CD14-positive monocyte (primary cell): ENCODE measurements around the gene IQSEC3. TPM values are rescaled to one million over a fixed set of nuclear protein-coding genes. Genes with fewer than 3 reads are reported as not detected.
"Not testable (repeated sequence)": the region's sequence is repeated elsewhere in the genome, so short reads cannot be mapped to it uniquely, and the experiment has no call there.

Experiments used
- DNase-seq, 3 donors: peaks; one replicate each; pipeline ENCODE4 v3.0.0-alpha.2; 2011 to 2022
- H2AFZ ChIP-seq: 2 replicates; pipeline ENCODE4 v1.6.0; 2012; ENCODE audit warnings: mild to moderate bottlenecking, low read depth, low read length, inconsistent platforms; ENCODE audit not compliant: insufficient read depth, poor library complexity, severe bottlenecking
- H3K27ac ChIP-seq, 2 donors: 1 replicate in 1 of 2; 2 replicates in 1 of 2; pipeline ENCODE4 v1.5.1; 2012 to 2013; ENCODE audit warnings: low read length in 2 of 2, control low read depth in 1 of 2, inconsistent platforms in 1 of 2, low read depth in 1 of 2, mild to moderate bottlenecking in 1 of 2
- H3K27me3 ChIP-seq, 2 donors: one replicate each; pipeline versions ENCODE4 v1.6.0 to v1.6.1; 2011 to 2013; ENCODE audit warnings: low read length in 2 of 2; ENCODE audit not compliant: control insufficient read depth in 2 of 2, insufficient read depth in 2 of 2
- H3K36me3 ChIP-seq, 2 donors: replicated peaks in 1 of 2; 1 replicate in 1 of 2; 2 replicates in 1 of 2; pipeline versions ENCODE4 v1.5.1 to v1.6.1; 2012 to 2013; ENCODE audit warnings: low read length in 2 of 2, control low read depth in 1 of 2, inconsistent platforms in 1 of 2, mild to moderate bottlenecking in 1 of 2; ENCODE audit not compliant: insufficient read depth in 2 of 2, control insufficient read depth in 1 of 2
- H3K4me1 ChIP-seq, 2 donors: 1 replicate in 1 of 2; 2 replicates in 1 of 2; pipeline versions ENCODE4 v1.5.1 to v1.6.1; 2012 to 2013; ENCODE audit warnings: low read length in 2 of 2, control low read depth in 1 of 2, inconsistent platforms in 1 of 2, mild to moderate bottlenecking in 1 of 2, moderate library complexity in 1 of 2; ENCODE audit not compliant: insufficient read depth in 2 of 2, control insufficient read depth in 1 of 2
- H3K4me2 ChIP-seq: replicated peaks from 2 replicates; pipeline ENCODE3; 2012; ENCODE audit warnings: low read length, moderate library complexity, mild to moderate bottlenecking; ENCODE audit not compliant: poor library complexity, severe bottlenecking; ENCODE audit errors: extremely low read depth
- H3K4me3 ChIP-seq, 3 experiments: fragments of 200-600 bp in 1 of 3; sonication (generic) in 1 of 3; replicated peaks in 1 of 3; 1 replicate in 2 of 3; 2 replicates in 1 of 3; pipeline ENCODE4 v1.5.1; 2011 to 2013; ENCODE audit warnings: low read length in 3 of 3, mild to moderate bottlenecking in 3 of 3, control low read depth in 2 of 3, low read depth in 2 of 3, inconsistent platforms in 1 of 3, moderate library complexity in 1 of 3
- H3K79me2 ChIP-seq: 2 replicates; pipeline ENCODE4 v1.6.0; 2012; ENCODE audit warnings: mild to moderate bottlenecking, control low read depth, inconsistent platforms, low read length, moderate library complexity; ENCODE audit not compliant: insufficient read depth
- H3K9ac ChIP-seq: 2 replicates; pipeline ENCODE4 v1.6.0; 2017; ENCODE audit warnings: low read length, mild to moderate bottlenecking; ENCODE audit not compliant: insufficient read depth, poor library complexity, severe bottlenecking
- H3K9me3 ChIP-seq, 2 donors: replicated peaks in 1 of 2; 1 replicate in 1 of 2; 2 replicates in 1 of 2; pipeline versions ENCODE4 v1.5.1 to v1.6.1; 2012 to 2013; ENCODE audit warnings: low read length in 2 of 2, control low read depth in 1 of 2; ENCODE audit not compliant: control insufficient read depth in 1 of 2, insufficient read depth in 1 of 2
- H4K20me1 ChIP-seq: 2 replicates; pipeline ENCODE4 v1.6.0; 2012; ENCODE audit warnings: mild to moderate bottlenecking, low read length, control low read depth, moderate library complexity; ENCODE audit not compliant: insufficient read depth
- H3K27ac Mint-ChIP-seq, 7 donors: one replicate each; pipeline ENCODE4 v1.8.0; 2020; ENCODE audit warnings: mild to moderate bottlenecking in 7 of 7, mixed read lengths in 7 of 7, moderate library complexity in 6 of 7, inconsistent platforms in 2 of 7
- H3K27me3 Mint-ChIP-seq, 3 donors: one replicate each; pipeline ENCODE4 v1.8.0; 2021 to 2022; ENCODE audit warnings: low read depth in 3 of 3, mild to moderate bottlenecking in 3 of 3, mixed read lengths in 3 of 3, moderate library complexity in 3 of 3, inconsistent platforms in 1 of 3
- H3K36me3 Mint-ChIP-seq, 2 donors: one replicate each; pipeline ENCODE4 v1.8.0; 2020; ENCODE audit warnings: mixed read lengths in 2 of 2, inconsistent platforms in 1 of 2, mild to moderate bottlenecking in 1 of 2
- H3K4me1 Mint-ChIP-seq: one replicate; pipeline ENCODE4 v1.8.0; 2020; ENCODE audit warnings: mild to moderate bottlenecking, mixed read lengths
- H3K4me3 Mint-ChIP-seq, 2 donors: one replicate each; pipeline ENCODE4 v1.8.0; 2020; ENCODE audit warnings: mild to moderate bottlenecking in 2 of 2, mixed read lengths in 2 of 2, moderate library complexity in 1 of 2
- H3K9me3 Mint-ChIP-seq, 7 donors: one replicate each; pipeline ENCODE4 v1.8.0; 2020 to 2022; ENCODE audit warnings: mixed read lengths in 7 of 7, mild to moderate bottlenecking in 6 of 7, moderate library complexity in 6 of 7, inconsistent platforms in 2 of 7
- CTCF ChIP-seq: fragments of 200-600 bp; IDR thresholded peaks from one replicate; pipeline ENCODE4 v1.8.0; 2022; ENCODE audit warnings: antibody characterized with exemption, mild to moderate bottlenecking
- WGBS: methylation state at CpG from one replicate; pipeline ENCODE4 v1.1.5; 2013; ENCODE audit warnings: missing lambda C conversion rate; ENCODE audit not compliant: insufficient coverage; 5-methylcytosine and 5-hydroxymethylcytosine counted together
- intact Hi-C, 2 donors: fragments of 100-400 bp; cut with micrococcal nuclease; formaldehyde crosslinking; loops; one replicate each; pipeline versions ENCODE4 v1.15.0 to v1.15.1; 2023
- polyA plus RNA-seq, 3 donors: library from polyadenylated mRNA; depleted of rRNA in 1 of 3; unstranded in 2 of 3; stranded (reverse) in 1 of 3; fragments of 300-500 nt in 2 of 3; fragments of >200 nt in 1 of 3; fragmentation: Illumina TruSeq in 2 of 3; gene quantifications; 1 replicate in 2 of 3; 2 replicates in 1 of 3; pipeline ENCODE4 v1.2.3, GENCODE V29; 2012 to 2021

Gene IQSEC3
- polyA plus RNA-seq, 3 donors, result not detected

- Mint-ChIP-seq H3K27ac (no peak overlapping the region), H3K4me1 (no peaks in the 10 kb centered on the region), H3K9me3 (peaks cover 2 to 24% (median 5%) of the 10 kb centered on the region in 7 donors), H3K36me3 (no peaks in the 10 kb centered on the region), H3K4me3 (no peak overlapping the region), H3K27me3 (peaks cover 14 to 55% (median 35%) of the 10 kb centered on the region in 3 donors)
- no peaks in the 10 kb centered on the region for H3K9me3 ChIP-seq
- H3K27me3 ChIP-seq, result peaks cover 5 to 30% of the 10 kb centered on the region in 2 donors
- H3K4me3 ChIP-seq, result no peak overlapping the region
- H3K9ac ChIP-seq, result no peak overlapping the region
- DNase-seq, result no peak
- no peak overlapping the region for H2AFZ ChIP-seq
- no peaks in the 10 kb centered on the region for H3K36me3 ChIP-seq
- no peak overlapping the region for H3K4me2 ChIP-seq
- no peaks in the 10 kb centered on the region for H3K4me1 ChIP-seq
- intact Hi-C loops, result no loop called here
- no peak overlapping the region for H3K27ac ChIP-seq
- TF ChIP-seq CTCF, result no peak
- no peaks in the 10 kb centered on the region for H4K20me1 ChIP-seq
- no peaks in the 10 kb centered on the region for H3K79me2 ChIP-seq
Measured at GRCh38 chr12:58832-59231, 7.7 kb upstream of the IQSEC3 start.

- H2AFZ ChIP-seq, H3K4me1 ChIP-seq, H3K36me3 Mint-ChIP-seq, H3K36me3 ChIP-seq, H3K9ac ChIP-seq, H3K4me3 ChIP-seq, DNase-seq, H3K27ac Mint-ChIP-seq, H3K4me1 Mint-ChIP-seq, H3K27ac ChIP-seq, H3K9me3 ChIP-seq, intact Hi-C loops, H3K4me2 ChIP-seq, H4K20me1 ChIP-seq, H3K4me3 Mint-ChIP-seq, H3K79me2 ChIP-seq: not testable (repeated sequence)
- Mint-ChIP-seq H3K9me3 (peaks cover 2 to 24% (median 5%) of the 10 kb centered on the region in 7 donors), H3K27me3 (peaks cover 17 to 48% (median 32%) of the 10 kb centered on the region in 3 donors)
- H3K27me3 ChIP-seq, result peaks cover 0 to 21% of the 10 kb centered on the region in 2 donors
Measured at GRCh38 chr12:61845-62244, 4.7 kb upstream of the IQSEC3 start.

GRCh38 chr12:65491-66063 lies 990 bp upstream of the IQSEC3 start:
- H3K27ac Mint-ChIP-seq, H3K27ac ChIP-seq, H3K4me1 Mint-ChIP-seq, H3K4me3 Mint-ChIP-seq, intact Hi-C loops, H3K4me3 ChIP-seq, H3K27me3 ChIP-seq, DNase-seq, H3K36me3 Mint-ChIP-seq, H3K4me1 ChIP-seq, H4K20me1 ChIP-seq, H3K9me3 ChIP-seq, H3K36me3 ChIP-seq, H3K4me2 ChIP-seq, H3K9ac ChIP-seq, H3K79me2 ChIP-seq, H2AFZ ChIP-seq: not testable (repeated sequence)
- 83% methylated on average over 1 of the region's 4 CpGs for WGBS
- Mint-ChIP-seq H3K9me3 (peaks cover 0 to 11% (median 2%) of the 10 kb centered on the region in 7 donors), H3K27me3 (peaks cover 12 to 29% (median 13%) of the 10 kb centered on the region in 3 donors)

GRCh38 chr12:66782-67504 lies 376 bp downstream of the IQSEC3 start:
- not testable (repeated sequence) for H3K4me3 Mint-ChIP-seq, H3K4me1 ChIP-seq
- H3K27me3 Mint-ChIP-seq, result peaks cover 13 to 27% (median 17%) of the 10 kb centered on the region in 3 donors

More at GRCh38 chr12:66782-67504, 376 bp downstream of the IQSEC3 start:
- H2AFZ ChIP-seq, H3K4me3 ChIP-seq, H3K36me3 ChIP-seq, H3K27ac ChIP-seq, H3K9ac ChIP-seq, H3K9me3 Mint-ChIP-seq, H3K27ac Mint-ChIP-seq, H3K4me2 ChIP-seq, H3K27me3 ChIP-seq, H4K20me1 ChIP-seq, H3K36me3 Mint-ChIP-seq, intact Hi-C loops, H3K79me2 ChIP-seq, H3K9me3 ChIP-seq, H3K4me1 Mint-ChIP-seq, DNase-seq: not testable (repeated sequence)
- 2% methylated on average over 19 of the region's 66 CpGs for WGBS
